PC-9 (cell line): Measurements from ENCODE around the gene SMPD1. TPM values are rescaled to one million over a fixed set of nuclear protein-coding genes. Genes with fewer than 3 reads are reported as not detected.

Source experiments
- BruUV-seq: library from RNA; stranded (reverse); fragments of 400-500 nt; replicated peaks from 2 replicates; lab custom pipeline; 2021; lab: Mats Ljungman, UMichigan
- CTCF ChIA-PET: fragments of 300-600 bp; sonication (Branson Sonifier 250); formaldehyde crosslinking; loops from one replicate; lab custom pipeline; 2022; ENCODE audit warnings: antibody characterized with exemption; lab: Charles Lee
- POLR2A ChIA-PET: fragments of 300-600 bp; sonication (Branson Sonifier 250); formaldehyde crosslinking; loops from one replicate; lab custom pipeline; 2022; ENCODE audit warnings: antibody characterized with exemption; ENCODE audit not compliant: unreplicated experiment; lab: Charles Lee
- DNase-seq, 2 experiments: peaks; one replicate each; pipeline versions ENCODE4 v3.0.0 to v3.0.0-alpha.2; 2015 to 2022; ENCODE audit warnings: mixed read lengths in 1 of 2
- H2AFZ ChIP-seq: fragments of 200-600 bp; sonication (generic); 2 replicates; pipeline ENCODE4 v1.8.1; 2017; ENCODE audit warnings: antibody characterized with exemption
- H3F3A ChIP-seq: fragments of 200-600 bp; sonication (generic); 2 replicates; pipeline ENCODE4 v1.8.1; 2017; ENCODE audit warnings: antibody characterized with exemption, mild to moderate bottlenecking, low read depth; ENCODE audit not compliant: insufficient read depth
- H3K27ac ChIP-seq: fragments of 200-600 bp; sonication (generic); 2 replicates; pipeline ENCODE4 v1.6.1; 2016; ENCODE audit warnings: mixed run types
- H3K27me3 ChIP-seq: fragments of 200-600 bp; sonication (generic); 2 replicates; pipeline ENCODE4 v1.6.1; 2016; ENCODE audit warnings: low read depth, mixed run types; ENCODE audit not compliant: insufficient read depth
- H3K36me3 ChIP-seq: fragments of 200-600 bp; sonication (generic); 2 replicates; pipeline ENCODE4 v1.6.1; 2016; ENCODE audit warnings: low read depth, mixed run types
- H3K4me1 ChIP-seq: fragments of 200-600 bp; sonication (generic); replicated peaks from 2 replicates; pipeline ENCODE4 v1.6.1; 2016; ENCODE audit warnings: mixed run types; ENCODE audit not compliant: insufficient read depth
- H3K4me2 ChIP-seq: fragments of 200-600 bp; sonication (generic); 2 replicates; pipeline ENCODE4 v1.6.1; 2017; ENCODE audit warnings: mixed run types
- H3K4me3 ChIP-seq: fragments of 200-600 bp; sonication (generic); 2 replicates; pipeline ENCODE4 v1.6.1; 2016; ENCODE audit warnings: mixed run types
- H3K79me2 ChIP-seq: fragments of 200-600 bp; sonication (generic); 2 replicates; pipeline ENCODE4 v1.6.1; 2017; ENCODE audit warnings: low read depth, mixed run types
- H3K9me2 ChIP-seq: fragments of 200-600 bp; sonication (generic); 2 replicates; pipeline ENCODE4 v1.8.1; 2017; ENCODE audit warnings: mild to moderate bottlenecking; ENCODE audit not compliant: insufficient read depth
- H3K9me3 ChIP-seq: fragments of 200-600 bp; sonication (generic); 2 replicates; pipeline ENCODE4 v1.8.1; 2016; ENCODE audit warnings: low read depth; ENCODE audit not compliant: insufficient read depth
- H4K20me1 ChIP-seq: fragments of 200-600 bp; sonication (generic); 2 replicates; pipeline ENCODE4 v1.8.1; 2017; ENCODE audit not compliant: insufficient read depth
- EZH2 ChIP-seq: fragments of 200-600 bp; sonication (generic); IDR thresholded peaks from 2 replicates; pipeline ENCODE4 v1.8.0; 2017; ENCODE audit warnings: antibody characterized with exemption, low read depth
- intact Hi-C: fragments of 100-400 bp; cut with micrococcal nuclease; formaldehyde crosslinking; loops from one replicate; pipeline ENCODE4 v1.10.0; 2022; ENCODE audit not compliant: unreplicated experiment
- total RNA-seq: library from RNA; stranded (reverse); gene quantifications from 2 replicates; pipeline ENCODE4 v1.2.3, GENCODE V29; 2021
- TF ChIP-seq, protein P1 (sequence below): fragments of 200-600 bp; sonication (generic); conservative IDR thresholded peaks from 2 replicates; pipeline ENCODE4 v1.6.1; 2017; ENCODE audit warnings: mixed run types, antibody characterized with exemption, mild to moderate bottlenecking, moderate library complexity

Gene SMPD1
- total RNA-seq, 1 experiment from 2014 or later, result 7.2 TPM

DNA sequence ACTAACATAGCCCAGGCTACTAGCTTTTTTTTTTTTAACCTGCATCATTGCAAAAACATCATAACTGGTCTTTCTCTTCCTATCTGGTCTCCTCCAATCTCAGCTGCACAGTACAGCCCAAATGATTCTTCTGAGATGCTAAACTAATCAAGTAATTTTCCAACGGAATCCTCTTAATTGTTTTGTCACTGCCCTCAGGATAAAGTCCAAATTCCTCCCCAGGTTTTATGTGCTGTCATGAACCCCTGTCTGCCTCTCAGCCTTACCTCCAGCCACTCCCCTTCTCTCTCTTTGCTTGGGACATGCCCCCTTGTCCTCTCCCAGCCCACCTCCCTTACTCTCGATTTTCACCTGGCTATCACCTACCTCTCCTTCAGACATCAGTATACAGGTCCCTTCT lies 16.1 kb downstream of the SMPD1 start:
- H3K79me2 ChIP-seq, result no peaks in the 10 kb centered on the region
- no TSS peak for BruUV-seq
- no peaks in the 10 kb centered on the region for H3K9me3 ChIP-seq
- DNase-seq, result no peak
- H3K27me3 ChIP-seq, result no peaks in the 10 kb centered on the region
- intact Hi-C loops, result no loop called here
- no peak overlapping the region for H3K27ac ChIP-seq
- no peaks in the 10 kb centered on the region for H3K36me3 ChIP-seq
- H4K20me1 ChIP-seq, result no peaks in the 10 kb centered on the region
- TF ChIP-seq EZH2, result no peak
- TF ChIP-seq, protein P1, sequence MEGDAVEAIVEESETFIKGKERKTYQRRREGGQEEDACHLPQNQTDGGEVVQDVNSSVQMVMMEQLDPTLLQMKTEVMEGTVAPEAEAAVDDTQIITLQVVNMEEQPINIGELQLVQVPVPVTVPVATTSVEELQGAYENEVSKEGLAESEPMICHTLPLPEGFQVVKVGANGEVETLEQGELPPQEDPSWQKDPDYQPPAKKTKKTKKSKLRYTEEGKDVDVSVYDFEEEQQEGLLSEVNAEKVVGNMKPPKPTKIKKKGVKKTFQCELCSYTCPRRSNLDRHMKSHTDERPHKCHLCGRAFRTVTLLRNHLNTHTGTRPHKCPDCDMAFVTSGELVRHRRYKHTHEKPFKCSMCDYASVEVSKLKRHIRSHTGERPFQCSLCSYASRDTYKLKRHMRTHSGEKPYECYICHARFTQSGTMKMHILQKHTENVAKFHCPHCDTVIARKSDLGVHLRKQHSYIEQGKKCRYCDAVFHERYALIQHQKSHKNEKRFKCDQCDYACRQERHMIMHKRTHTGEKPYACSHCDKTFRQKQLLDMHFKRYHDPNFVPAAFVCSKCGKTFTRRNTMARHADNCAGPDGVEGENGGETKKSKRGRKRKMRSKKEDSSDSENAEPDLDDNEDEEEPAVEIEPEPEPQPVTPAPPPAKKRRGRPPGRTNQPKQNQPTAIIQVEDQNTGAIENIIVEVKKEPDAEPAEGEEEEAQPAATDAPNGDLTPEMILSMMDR, result no peak
- no peaks in the 10 kb centered on the region for H3F3A ChIP-seq
- no peak overlapping the region for H2AFZ ChIP-seq
- POLR2A ChIA-PET, result no interaction called here
- CTCF ChIA-PET, result no interaction called here
- H3K4me3 ChIP-seq, result no peak overlapping the region
- no peaks in the 10 kb centered on the region for H3K4me1 ChIP-seq
- no peak overlapping the region for H3K4me2 ChIP-seq
- no peaks in the 10 kb centered on the region for H3K9me2 ChIP-seq

DNA sequence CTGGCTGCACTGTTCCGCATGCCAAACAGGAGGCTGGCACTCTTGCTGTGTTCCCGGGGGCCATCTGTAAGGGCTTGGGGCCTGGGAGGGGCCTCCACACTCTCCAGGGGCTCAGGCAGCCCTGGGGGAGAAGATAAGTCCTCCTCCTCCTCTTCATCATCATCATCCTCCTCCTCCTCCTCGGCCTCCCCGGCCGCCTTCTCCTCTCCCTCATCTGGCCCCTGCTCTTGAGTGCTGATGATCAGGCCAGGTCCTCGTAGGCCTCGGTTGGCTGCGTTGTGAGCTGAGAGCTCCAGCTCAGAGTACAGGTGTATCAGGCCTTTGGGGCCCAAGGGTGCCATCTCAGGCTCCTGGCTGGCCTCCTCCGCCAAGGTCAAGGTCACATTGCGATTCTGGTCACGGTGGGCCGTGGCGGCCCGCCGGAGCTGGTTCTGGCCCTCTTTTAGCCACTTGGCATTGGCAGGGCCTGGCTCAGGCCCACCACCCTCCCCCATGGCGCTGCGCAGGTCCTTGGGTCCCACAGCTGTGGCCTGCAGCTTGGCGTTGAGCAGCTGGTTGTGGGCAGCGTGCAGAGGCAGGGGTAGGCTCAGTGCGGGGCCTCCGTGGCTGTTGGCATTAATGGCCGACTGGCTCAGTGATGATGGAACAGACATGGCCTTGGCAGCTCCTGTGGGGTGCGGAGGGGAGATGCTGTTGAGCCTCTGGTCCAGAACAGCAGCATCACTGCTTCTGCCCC lies 20.6 kb downstream of the SMPD1 start:
- no peak overlapping the region for H3K4me3 ChIP-seq
- H3K27me3 ChIP-seq, result no peaks in the 10 kb centered on the region; the same call in 1 of the 2 replicates
- POLR2A ChIA-PET, result no interaction called here
- DNase-seq, result no peak
- no peak overlapping the region for H3K27ac ChIP-seq
- no peak overlapping the region for H3K4me2 ChIP-seq
- H2AFZ ChIP-seq, result no peak overlapping the region
- no peaks in the 10 kb centered on the region for H3K79me2 ChIP-seq
- CTCF ChIA-PET, result no interaction called here
- H3K4me1 ChIP-seq, result no peaks in the 10 kb centered on the region
- TF ChIP-seq EZH2, result no peak
- TF ChIP-seq, protein P1, result no peak
- H3K9me3 ChIP-seq, result no peaks in the 10 kb centered on the region
- intact Hi-C loops, result no loop called here
- BruUV-seq, result no TSS peak
- no peaks in the 10 kb centered on the region for H3F3A ChIP-seq
- H3K36me3 ChIP-seq, result no peaks in the 10 kb centered on the region
- H4K20me1 ChIP-seq, result no peaks in the 10 kb centered on the region
- H3K9me2 ChIP-seq, result no peaks in the 10 kb centered on the region

DNA sequence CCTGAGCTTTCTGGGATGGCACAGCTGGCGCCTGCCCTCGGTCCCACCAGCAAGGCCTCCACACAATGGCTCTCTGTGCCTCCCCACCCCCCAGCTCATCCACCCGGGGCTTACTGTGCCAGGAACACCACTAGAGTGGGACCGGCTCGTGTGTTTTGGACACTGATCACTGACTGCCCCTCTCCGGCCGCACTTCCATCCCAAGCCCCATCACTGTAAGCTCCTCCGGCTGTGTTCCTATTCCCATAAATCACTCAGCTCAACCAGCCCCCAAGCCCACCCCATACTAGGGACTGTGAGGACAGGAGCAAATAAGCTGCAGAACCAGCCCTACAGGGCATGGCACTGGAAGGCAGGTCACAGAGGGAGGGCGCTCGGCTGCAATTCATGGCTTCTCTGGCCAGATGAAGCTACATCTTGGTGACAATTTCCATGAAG lies 21.3 kb downstream of the SMPD1 start:
- Histone ChIP-seq H3K9me2 (no peaks in the 10 kb centered on the region), H3K4me3 (no peak overlapping the region), H3K4me2 (no peak overlapping the region), H3K9me3 (no peaks in the 10 kb centered on the region), H4K20me1 (no peaks in the 10 kb centered on the region), H2AFZ (no peak overlapping the region), H3K36me3 (no peaks in the 10 kb centered on the region), H3K27ac (no peak overlapping the region), H3K79me2 (no peaks in the 10 kb centered on the region), H3K4me1 (no peaks in the 10 kb centered on the region), H3K27me3 (no peaks in the 10 kb centered on the region; the same call in 1 of the 2 replicates), H3F3A (no peaks in the 10 kb centered on the region)
- no peak for DNase-seq
- ChIA-PET CTCF (no interaction called here), POLR2A (interaction anchor here (0.6 kb wide), 1 partner anchor 32 kb away, joined by 9 read pairs; no protein-coding TSS in a partner anchor)
- BruUV-seq, result no TSS peak
- intact Hi-C loops, result no loop called here
- TF ChIP-seq EZH2, result no peak
- TF ChIP-seq, protein P1, result no peak
